K562 (cell line): ENCODE results near the gene SDC3. TPM values are rescaled to one million over a fixed set of nuclear protein-coding genes. Genes with fewer than 3 reads are reported as not detected.

Source experiments
- BHLHE40 ChIP-seq: IDR thresholded peaks from 2 replicates; pipeline ENCODE4 v1.6.1; 2011; ENCODE audit warnings: low read length, improper control_type of control experiment
- CHD7 ChIP-seq: fragments of 200-600 bp; sonication (generic); IDR thresholded peaks from one replicate; pipeline ENCODE4 v1.6.1; 2012; ENCODE audit warnings: mild to moderate bottlenecking, low read depth, low read length, inconsistent platforms
- FOXJ2 ChIP-seq: fragments of 200-800 bp; sonication (Bioruptor generic); IDR thresholded peaks from 2 replicates; pipeline ENCODE4 v1.6.1; 2016; ENCODE audit warnings: missing genetic modification characterization, missing compliant biosample characterization
- GTF2A2 ChIP-seq: IDR thresholded peaks from 2 replicates; pipeline ENCODE4 v1.6.1; 2016; ENCODE audit warnings: mild to moderate bottlenecking, missing genetic modification characterization, missing compliant biosample characterization
- MBD2 ChIP-seq: sonication (generic); IDR thresholded peaks from 2 replicates; pipeline ENCODE4 v1.6.1; 2016; ENCODE audit warnings: low read depth, borderline replicate concordance
- NBN ChIP-seq: fragments of 450-650 bp; IDR thresholded peaks from 2 replicates; pipeline ENCODE4 v1.6.1; 2016; ENCODE audit warnings: low read depth, mild to moderate bottlenecking
- SIN3B ChIP-seq: fragments of 450-650 bp; IDR thresholded peaks from 2 replicates; pipeline ENCODE4 v1.6.1; 2017; ENCODE audit warnings: low read depth, mild to moderate bottlenecking, moderate library complexity
- THAP7 ChIP-seq: fragments of 250-450 bp; sonication (Bioruptor Pico); IDR thresholded peaks from 2 replicates; pipeline ENCODE4 v1.5.0; 2021
- ZNF589 ChIP-seq: fragments of 200-800 bp; sonication (Bioruptor generic); IDR thresholded peaks from 2 replicates; pipeline ENCODE4 v1.6.1; 2016; ENCODE audit warnings: low read depth, missing genetic modification characterization, missing compliant biosample characterization
- polyA plus RNA-seq, 8 experiments: library from polyadenylated mRNA; depleted of rRNA in 4 of 8; stranded (reverse) in 5 of 8; unstranded in 3 of 8; fragments of >200 nt; fragmentation: Nextera tagmentation in 2 of 8; fragmentation: Illumina TruSeq in 1 of 8; extraction: Ambion mirVana in 2 of 8; extraction: Trizol in 1 of 8; gene quantifications; 2 replicates each; pipeline versions ENCODE4 v1.2.1 to v1.2.3, GENCODE V29; 2011 to 2014; ENCODE audit warnings: inconsistent platforms in 1 of 8, missing spikeins in 1 of 8
- total RNA-seq, 7 experiments: library from RNA; depleted of rRNA in 6 of 7; stranded (reverse); fragments of >200 nt in 6 of 7; fragmentation: Illumina TruSeq in 2 of 7; extraction: Trizol in 2 of 7; gene quantifications; 2 replicates each; pipeline versions ENCODE4 v1.2.1 to v1.2.3, GENCODE V29; 2011 to 2021; ENCODE audit warnings: low replicate concordance in 1 of 7
- TF ChIP-seq, protein P1 (sequence below): fragments of 450-650 bp; formaldehyde crosslinking; IDR thresholded peaks from 2 replicates; pipeline ENCODE4 v1.4.0; 2020; ENCODE audit warnings: mild to moderate bottlenecking, mixed read lengths

SDC3 gene
- total and polyA plus RNA-seq, 9 of the 15 experiments (the other 6 are each of a cell fraction or from before 2014, with no cell fraction given): 0.38 to 44.1 (median 12.1) TPM

GRCh38 chr1:30842697-30843354 is 65.7 kb downstream of the SDC3 start (continued):
- TF ChIP-seq CHD7: no peak
- TF ChIP-seq, protein P1, sequence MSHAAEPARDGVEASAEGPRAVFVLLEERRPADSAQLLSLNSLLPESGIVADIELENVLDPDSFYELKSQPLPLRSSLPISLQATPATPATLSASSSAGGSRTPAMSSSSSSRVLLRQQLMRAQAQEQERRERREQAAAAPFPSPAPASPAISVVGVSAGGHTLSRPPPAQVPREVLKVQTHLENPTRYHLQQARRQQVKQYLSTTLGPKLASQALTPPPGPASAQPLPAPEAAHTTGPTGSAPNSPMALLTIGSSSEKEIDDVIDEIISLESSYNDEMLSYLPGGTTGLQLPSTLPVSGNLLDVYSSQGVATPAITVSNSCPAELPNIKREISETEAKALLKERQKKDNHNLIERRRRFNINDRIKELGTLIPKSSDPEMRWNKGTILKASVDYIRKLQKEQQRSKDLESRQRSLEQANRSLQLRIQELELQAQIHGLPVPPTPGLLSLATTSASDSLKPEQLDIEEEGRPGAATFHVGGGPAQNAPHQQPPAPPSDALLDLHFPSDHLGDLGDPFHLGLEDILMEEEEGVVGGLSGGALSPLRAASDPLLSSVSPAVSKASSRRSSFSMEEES (CRISPR knock-in tag): peak; percentile 74
- TF ChIP-seq NBN: no peak
- no peak for TF ChIP-seq FOXJ2 (tag)
- TF ChIP-seq BHLHE40: peak; percentile 95
- 0 out of 2 replicates have a peak, but pooled peaks have one; percentile 71 for TF ChIP-seq ZNF589 (CRISPR knock-in tag)
- no peak for TF ChIP-seq GTF2A2
- no peak for TF ChIP-seq THAP7 (CRISPR knock-in tag)
- no peak for TF ChIP-seq MBD2
- TF ChIP-seq SIN3B: no peak
